Measurements from ENCODE around the gene DTYMK. TPM values are rescaled to one million over a fixed set of nuclear protein-coding genes. Genes with fewer than 3 reads are reported as not detected.

DTYMK gene
- total RNA-seq, 1 donor, result 14.1 TPM

GRCh38 chr2:241640165-241640795, 46.3 kb downstream of the DTYMK start:
- Histone ChIP-seq H3K27ac (ENCODE audit: low read depth, low read length) (no peak overlapping the region), H3K27me3 (ENCODE audit: insufficient read depth, low read length) (no peaks in the 10 kb centered on the region), H3K36me3 (ENCODE audit: insufficient read depth, low read length) (peaks cover 15% of the 10 kb centered on the region), H4K20me1 (ENCODE audit: insufficient read depth, low read length) (peaks cover 54% of the 10 kb centered on the region), H3K4me2 (ENCODE audit: insufficient read depth, low read length) (no peak overlapping the region), H2AFZ (ENCODE audit: low read length) (no peak overlapping the region), H3K4me3 (ENCODE audit: insufficient read depth, low read length) (no peak overlapping the region), H3K79me2 (ENCODE audit: insufficient read depth, low read length) (peaks cover 85% of the 10 kb centered on the region), H3K4me1 (ENCODE audit: insufficient read depth, low read length) (peaks cover 15% of the 10 kb centered on the region), H3K9me3 (ENCODE audit: low read depth, low read length) (no peaks in the 10 kb centered on the region)
- peak; percentile 58 for DNase-seq (ENCODE audit: insufficient read length, low spot score, missing footprints)
- no peak for TF ChIP-seq CTCF (IDR thresholded peaks at IDR 0.05; ENCODE audit: extremely low read depth, low read depth, low read length)

- no peak for TF ChIP-seq CTCF (IDR thresholded peaks at IDR 0.05; ENCODE audit: extremely low read depth, low read depth, low read length)
- Histone ChIP-seq H3K27ac (ENCODE audit: low read depth, low read length) (no peak overlapping the region), H3K27me3 (ENCODE audit: insufficient read depth, low read length) (no peaks in the 10 kb centered on the region), H3K79me2 (ENCODE audit: insufficient read depth, low read length) (peaks cover 87% of the 10 kb centered on the region), H3K9me3 (ENCODE audit: low read depth, low read length) (no peaks in the 10 kb centered on the region), H3K4me3 (ENCODE audit: insufficient read depth, low read length) (no peak overlapping the region), H3K36me3 (ENCODE audit: insufficient read depth, low read length) (peaks cover 11% of the 10 kb centered on the region), H3K4me1 (ENCODE audit: insufficient read depth, low read length) (peaks cover 15% of the 10 kb centered on the region), H3K4me2 (ENCODE audit: insufficient read depth, low read length) (no peak overlapping the region), H4K20me1 (ENCODE audit: insufficient read depth, low read length) (peaks cover 59% of the 10 kb centered on the region), H2AFZ (ENCODE audit: low read length) (no peak overlapping the region)
- DNase-seq (ENCODE audit: insufficient read length, low spot score, missing footprints), result peak; percentile 69
Observed at GRCh38 chr2:241639385-241639784, 47.2 kb downstream of the DTYMK start.

GRCh38 chr2:241638940-241639339, 47.7 kb downstream of the DTYMK start:
- Histone ChIP-seq H3K4me1 (ENCODE audit: insufficient read depth, low read length) (peaks cover 15% of the 10 kb centered on the region), H4K20me1 (ENCODE audit: insufficient read depth, low read length) (peaks cover 59% of the 10 kb centered on the region)

More at GRCh38 chr2:241638940-241639339, 47.7 kb downstream of the DTYMK start:
- H3K4me3 ChIP-seq (ENCODE audit: insufficient read depth, low read length), result peak overlapping the region; percentile 96
- no peak for TF ChIP-seq CTCF (IDR thresholded peaks at IDR 0.05; ENCODE audit: extremely low read depth, low read depth, low read length)
- peak overlapping the region; percentile 96 for H3K4me2 ChIP-seq (ENCODE audit: insufficient read depth, low read length)
- H3K79me2 ChIP-seq (ENCODE audit: insufficient read depth, low read length), result peaks cover 87% of the 10 kb centered on the region
- H3K27me3 ChIP-seq (ENCODE audit: insufficient read depth, low read length), result no peaks in the 10 kb centered on the region
- peak; percentile 78 for DNase-seq (ENCODE audit: insufficient read length, low spot score, missing footprints)
- peaks cover 11% of the 10 kb centered on the region for H3K36me3 ChIP-seq (ENCODE audit: insufficient read depth, low read length)
- H3K9me3 ChIP-seq (ENCODE audit: low read depth, low read length), result no peaks in the 10 kb centered on the region
- H2AFZ ChIP-seq (ENCODE audit: low read length), result no peak overlapping the region
- H3K27ac ChIP-seq (ENCODE audit: low read depth, low read length), result peak overlapping the region; percentile 98

Data from osteoblast (primary cell).